ENCODE measurements around the gene PRMT5.

DNA sequence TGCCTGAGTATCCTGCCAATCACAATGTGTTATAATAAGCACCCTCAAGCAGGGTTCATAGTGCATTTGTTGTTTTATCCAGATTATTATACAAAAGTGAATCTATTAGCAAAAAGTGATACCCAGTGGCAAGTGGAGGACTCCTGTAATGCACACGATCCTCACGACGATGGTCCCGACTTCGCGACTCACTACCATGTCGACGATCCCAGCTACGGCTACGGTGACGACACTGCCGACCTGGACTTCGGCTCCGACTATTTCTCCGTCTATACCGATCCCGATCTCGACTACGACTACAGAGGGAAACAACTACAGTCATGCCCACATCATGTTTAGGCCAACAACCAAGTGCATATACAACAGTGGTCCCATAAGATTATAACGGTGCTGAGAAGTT is 23.1 kb downstream of the PRMT5 start:
- TF ChIP-seq, protein P1, sequence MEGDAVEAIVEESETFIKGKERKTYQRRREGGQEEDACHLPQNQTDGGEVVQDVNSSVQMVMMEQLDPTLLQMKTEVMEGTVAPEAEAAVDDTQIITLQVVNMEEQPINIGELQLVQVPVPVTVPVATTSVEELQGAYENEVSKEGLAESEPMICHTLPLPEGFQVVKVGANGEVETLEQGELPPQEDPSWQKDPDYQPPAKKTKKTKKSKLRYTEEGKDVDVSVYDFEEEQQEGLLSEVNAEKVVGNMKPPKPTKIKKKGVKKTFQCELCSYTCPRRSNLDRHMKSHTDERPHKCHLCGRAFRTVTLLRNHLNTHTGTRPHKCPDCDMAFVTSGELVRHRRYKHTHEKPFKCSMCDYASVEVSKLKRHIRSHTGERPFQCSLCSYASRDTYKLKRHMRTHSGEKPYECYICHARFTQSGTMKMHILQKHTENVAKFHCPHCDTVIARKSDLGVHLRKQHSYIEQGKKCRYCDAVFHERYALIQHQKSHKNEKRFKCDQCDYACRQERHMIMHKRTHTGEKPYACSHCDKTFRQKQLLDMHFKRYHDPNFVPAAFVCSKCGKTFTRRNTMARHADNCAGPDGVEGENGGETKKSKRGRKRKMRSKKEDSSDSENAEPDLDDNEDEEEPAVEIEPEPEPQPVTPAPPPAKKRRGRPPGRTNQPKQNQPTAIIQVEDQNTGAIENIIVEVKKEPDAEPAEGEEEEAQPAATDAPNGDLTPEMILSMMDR (IDR thresholded peaks at IDR 0.05; ENCODE audit: low read depth, low read length, poor library complexity, severe bottlenecking), result no peak
- TF ChIP-seq EZH2phosphoT487 (IDR thresholded peaks at IDR 0.05; ENCODE audit: borderline replicate concordance, low read length), result no peak
